ENCODE measurements around the gene TBC1D24.
"Not testable (repeated sequence)": the region's sequence is repeated elsewhere in the genome, so short reads cannot be mapped to it uniquely, and the experiment has no call there.

Gene TBC1D24

DNA sequence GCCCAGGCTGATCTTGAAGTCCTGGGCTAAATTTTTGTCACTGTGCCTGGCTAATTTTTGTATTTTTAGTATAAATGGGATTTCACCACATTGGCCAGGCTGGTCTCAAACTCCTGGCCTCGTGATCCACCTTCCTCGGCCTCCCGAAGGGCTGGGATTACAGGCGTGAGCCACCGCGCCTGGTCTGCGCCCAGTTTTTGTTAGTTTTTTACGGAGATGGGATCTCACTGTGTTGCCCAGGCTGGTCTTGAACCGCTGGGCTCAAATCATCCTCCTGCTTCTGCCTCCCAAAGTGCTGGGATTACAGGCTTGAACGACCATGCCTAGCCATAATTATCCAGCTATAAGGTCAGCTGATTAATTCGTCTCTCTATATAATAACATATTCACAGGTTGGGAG lies 59.0 kb downstream of the TBC1D24 start:
- DNase-seq: no peak

DNA sequence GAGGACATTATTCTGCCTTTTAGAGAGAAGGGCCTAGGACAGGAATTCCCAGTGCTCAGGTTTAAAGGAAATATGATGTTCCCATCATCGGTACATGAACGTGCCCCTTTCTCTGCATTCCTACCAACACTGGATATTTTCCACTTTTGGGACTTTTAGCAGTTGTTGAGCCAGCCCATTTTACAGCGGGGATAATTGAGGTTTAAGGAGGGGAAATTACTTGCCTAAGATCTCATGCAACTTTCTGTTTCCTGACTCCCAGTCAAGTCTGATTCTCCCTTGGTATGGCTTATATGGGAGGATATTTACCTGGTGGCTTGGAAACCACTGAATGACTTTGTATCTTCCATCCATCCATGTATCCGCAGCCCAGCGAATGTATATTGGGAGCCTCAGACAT lies 59.4 kb downstream of the TBC1D24 start:
- DNase-seq: not testable (repeated sequence)

DNA sequence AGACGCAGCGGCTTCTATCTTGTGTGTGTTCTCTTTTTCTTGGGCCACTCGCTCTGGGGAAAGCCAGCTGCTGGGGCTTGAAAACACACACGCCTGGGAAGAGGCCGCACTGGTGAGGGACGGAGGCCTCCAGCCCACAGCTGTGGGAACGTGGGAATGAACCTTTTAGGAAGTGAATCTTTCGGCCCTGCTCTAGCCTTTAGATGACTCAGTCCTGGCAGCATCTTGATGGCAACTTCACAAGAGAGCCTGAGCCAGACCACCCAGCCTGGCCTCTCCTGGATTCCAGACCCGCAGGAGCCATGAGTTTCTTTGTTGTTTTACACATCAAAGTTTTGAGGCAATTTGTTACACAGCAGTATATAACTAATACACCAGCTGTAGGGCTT lies 60.7 kb downstream of the TBC1D24 start:
- DNase-seq: no peak

DNA sequence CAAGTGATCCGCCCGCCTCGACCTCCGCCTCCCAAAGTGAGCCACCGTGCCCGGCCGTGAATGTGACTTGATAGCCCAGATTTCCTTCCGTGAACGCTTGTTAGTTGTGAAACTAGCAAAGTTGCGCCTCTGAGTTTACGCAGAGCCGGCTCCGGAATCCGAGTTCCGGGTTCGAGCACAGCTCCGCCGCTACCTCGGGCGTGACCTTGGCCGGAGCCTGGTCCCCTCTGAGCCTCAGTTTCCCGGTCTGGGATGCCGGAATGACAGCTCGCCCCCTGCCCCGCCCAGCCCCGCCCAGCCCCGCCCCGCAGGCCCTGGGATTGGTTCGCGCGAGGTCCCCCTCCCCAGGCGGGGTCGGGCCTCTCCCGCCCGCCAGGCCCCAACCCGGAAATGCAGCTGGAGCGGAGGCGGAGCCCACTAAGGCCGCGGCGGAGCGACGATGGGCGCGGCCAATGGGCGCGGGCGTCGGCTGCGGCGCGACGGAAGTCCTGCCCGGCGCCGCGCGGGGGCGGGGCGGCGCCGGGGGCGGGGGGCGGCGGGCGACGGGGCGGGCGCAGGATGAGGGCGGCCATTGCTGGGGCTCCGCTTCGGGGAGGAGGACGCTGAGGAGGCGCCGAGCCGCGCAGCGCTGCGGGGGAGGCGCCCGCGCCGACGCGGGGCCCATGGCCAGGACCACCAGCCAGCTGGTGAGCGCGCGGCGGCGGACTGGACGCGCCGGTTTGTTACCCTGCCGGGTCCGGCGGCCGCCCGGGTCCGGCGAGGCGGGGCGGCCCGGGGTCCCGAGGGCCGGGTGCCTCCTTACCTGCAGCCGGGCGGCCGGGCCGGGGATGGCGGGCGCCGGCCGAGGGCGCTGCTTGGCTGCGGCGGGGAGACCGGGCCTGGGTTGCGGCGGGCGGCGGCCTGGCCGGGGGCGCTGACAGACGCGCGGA lies 62.8 kb downstream of the TBC1D24 start, which contains the start of gene PDPK1:
TSS of gene PDPK1 (plus strand) at position 571 of the 929 bp plus-strand sequence. CDS start at position 663, 92 bp downstream.
- DNase-seq: peak; percentile 87 to 97 (median 91)

DNA sequence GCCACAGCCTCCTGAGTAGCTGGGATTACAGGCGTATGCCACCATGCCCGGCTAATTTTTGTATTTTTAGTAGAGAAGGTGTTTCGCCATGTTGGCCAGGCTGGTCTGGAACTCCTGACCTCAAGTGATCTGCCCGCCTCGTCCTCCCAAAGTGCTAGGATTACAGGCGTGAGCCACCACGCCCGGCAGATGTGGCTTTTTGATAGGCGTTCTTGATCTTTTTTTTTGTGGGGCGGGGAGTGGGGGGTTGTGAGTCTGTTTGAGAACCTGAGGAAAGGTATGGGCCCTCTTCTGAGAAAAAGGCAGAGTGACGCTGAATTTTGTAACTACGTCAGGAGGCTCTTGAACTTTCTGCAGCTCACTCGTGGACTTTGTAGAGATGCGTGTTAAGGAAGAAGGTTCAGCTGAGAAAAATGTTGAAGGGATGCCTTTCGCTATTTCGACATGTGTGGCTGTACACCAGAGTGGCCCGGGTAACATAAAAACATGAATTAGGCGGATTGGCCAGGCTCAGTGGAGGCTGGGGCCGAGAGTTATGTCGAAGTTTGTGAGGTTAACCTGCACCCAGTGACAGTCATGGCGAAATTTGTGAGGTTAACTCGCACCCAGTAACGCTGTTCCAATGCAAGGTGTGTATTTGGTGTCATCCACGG lies 64.4 kb downstream of the TBC1D24 start:
- not testable (repeated sequence) for DNase-seq

DNA sequence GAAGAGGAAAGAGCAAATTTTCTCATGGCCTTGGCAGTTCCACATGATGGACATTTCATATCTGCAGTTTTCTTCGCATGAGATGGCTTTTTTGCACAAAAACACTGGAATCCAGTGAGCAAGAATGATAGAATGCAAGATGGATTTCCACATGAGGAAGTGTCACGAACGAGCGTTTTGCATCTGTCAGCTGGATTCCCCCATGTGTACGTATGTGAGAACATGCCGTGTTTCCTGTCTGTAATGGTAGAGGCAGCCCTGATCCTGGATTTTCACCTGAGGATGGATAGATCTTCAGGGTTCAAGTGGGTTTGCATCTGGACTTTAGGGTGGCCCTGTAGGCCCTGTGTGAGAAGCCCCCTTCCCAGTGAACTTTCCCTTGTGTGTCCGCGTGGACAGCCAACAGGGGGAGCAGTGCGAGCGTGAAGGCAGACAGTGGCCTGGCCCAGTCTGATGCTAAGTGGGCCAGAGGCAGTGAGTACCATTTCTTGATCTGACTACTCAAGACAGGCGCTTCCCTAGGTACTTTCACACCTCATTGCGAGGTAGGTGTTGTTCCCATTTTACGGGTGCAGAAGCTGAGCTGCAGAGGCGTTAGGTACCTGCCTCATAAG lies 65.0 kb downstream of the TBC1D24 start:
- DNase-seq: peak in 1 of 5 donors; percentile 19

DNA sequence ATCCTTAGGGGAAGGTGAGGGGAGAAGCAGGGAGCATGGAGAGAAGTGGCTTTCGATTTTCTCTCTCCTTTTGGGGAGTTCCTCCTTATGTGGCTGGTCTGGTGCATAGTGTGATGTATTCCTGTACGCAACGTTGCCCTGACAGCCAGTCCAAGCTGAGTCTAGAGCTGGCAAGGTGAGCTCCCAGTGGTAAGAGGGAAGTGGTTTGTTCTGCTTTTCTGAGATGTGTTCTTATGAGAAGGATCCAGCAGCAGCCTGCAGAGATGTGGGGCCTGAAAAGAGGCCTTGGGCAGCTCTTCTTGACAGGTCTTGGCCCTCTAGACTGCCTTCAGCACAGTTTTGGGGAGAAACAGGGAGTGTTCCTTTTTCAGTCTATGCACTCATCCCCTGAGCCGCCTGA lies 66.0 kb downstream of the TBC1D24 start:
- DNase-seq: not testable (repeated sequence)

DNA sequence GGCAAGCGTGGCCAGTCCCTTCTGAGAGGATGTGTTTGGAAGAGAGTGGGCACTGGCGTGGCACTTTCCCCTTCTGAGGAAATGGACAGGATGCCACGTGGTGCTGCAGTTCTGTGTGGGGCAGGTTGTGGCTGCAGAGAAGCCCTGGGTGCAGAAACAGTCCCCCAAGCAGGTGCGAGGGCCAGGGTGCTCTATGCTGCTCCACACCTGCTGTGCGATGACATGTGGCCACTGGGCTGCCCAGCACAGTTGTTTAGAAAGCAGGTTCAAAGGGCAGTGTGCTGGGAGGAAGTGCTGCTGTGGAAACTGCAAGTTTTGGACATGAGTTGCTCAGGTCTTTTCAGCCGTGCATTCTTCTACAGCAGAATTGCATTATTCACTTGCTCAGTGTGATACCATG lies 66.5 kb downstream of the TBC1D24 start:
- DNase-seq: not testable (repeated sequence)

DNA sequence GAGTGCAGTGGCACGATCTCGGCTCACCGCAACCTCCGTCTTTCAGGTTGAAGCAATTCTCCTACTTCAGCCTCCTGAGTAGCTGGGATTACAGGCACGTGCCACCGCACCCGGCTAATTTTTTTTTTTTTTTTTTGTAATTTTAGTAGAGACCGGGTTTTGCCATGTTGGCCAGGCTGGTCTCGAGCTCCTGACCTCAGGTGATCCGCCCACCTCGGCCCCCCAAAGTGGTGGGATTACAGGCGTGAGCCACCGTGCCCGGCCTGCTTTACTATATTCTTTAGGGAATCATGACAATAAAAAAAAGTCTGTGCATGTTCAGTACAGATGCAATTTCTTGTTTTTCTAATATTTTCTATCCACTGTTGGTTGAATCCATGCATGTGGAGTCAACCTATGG lies 68.8 kb downstream of the TBC1D24 start:
- DNase-seq: not testable (repeated sequence)

DNA sequence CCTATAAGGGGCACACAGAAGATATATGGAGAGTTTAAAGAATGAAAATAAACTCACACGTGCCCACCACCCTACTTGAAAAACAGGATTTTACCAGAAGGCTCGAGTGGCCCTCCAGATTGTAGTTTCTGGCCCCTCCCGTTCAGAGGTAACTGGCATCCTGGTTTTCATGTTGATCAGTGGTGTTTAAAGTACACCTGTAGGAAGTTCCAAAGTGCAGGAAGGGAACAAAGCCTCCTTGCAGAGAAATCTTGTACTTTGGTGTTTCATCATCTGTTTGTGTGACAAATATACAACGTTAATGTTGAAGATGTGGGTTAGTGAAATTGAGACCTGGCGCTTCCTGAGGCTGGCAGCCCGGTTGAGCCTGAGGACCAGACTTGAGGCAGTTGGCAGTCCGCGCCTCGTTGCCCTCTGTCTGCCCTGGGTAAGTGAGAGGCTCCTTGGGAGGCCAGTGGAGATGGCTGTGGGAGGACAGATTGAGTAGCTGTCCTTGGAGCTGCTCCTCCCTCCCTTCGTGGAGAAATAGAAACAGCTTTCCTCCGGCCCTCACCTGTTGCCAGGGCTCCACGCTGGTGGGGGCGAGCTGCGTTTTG lies 75.5 kb downstream of the TBC1D24 start:
- DNase-seq: not testable (repeated sequence)

DNA sequence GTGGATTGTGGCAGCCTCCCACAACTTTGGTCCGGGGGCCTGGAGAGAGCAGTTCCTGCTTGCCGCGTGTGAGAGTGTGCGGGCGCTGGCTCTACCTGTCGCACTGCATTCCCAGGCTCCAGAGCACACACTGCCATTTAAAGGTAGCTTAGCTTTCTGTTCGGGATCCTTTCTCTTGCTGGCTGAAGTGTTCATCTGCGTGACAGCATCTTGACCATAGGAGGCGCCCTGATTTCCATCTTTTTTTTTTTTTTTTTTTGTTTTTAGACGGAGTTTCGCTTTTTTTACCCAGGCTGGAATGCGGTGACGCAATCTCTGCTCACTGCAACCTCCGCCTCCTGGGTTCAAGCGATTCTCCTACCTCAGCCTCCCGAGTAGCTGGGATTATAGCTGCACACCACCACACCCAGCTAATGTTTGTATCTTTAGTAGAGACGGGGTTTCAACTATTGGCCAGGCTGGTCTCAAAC lies 76.5 kb downstream of the TBC1D24 start:
- not testable (repeated sequence) for DNase-seq

DNA sequence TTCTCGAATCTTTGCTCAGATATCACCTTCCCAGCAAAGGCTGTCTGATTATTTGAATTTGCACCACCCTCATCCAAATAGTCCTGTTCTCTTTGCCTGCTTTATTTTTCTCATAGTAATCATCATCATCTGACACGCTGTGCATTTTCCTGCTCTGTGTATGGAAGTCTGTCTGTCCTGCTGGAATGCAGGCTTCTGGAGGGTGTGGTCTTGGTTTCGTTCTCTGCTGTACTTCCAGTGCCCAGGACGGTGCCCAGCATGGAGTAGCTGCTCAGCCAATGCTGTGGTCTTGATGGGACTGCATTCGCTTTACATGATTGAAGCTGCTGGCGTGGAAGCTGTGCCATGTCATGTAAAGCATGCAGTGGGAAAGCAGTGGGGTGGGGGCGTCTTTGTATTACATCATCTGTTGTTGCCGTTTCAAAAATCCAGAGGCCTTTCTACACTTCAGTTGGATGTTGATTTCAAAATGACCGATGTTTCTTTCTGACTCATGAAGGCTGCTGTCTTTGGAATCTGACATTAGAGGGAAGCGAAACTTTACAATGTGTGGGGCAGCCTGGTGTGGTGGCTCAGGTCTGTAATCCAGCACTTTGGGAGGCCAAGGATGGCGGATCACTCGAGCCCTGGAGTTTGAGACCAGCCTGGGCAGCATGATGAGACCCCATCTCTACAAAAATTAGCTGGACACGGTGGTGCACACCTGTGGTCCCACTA lies 79.9 kb downstream of the TBC1D24 start:
- not testable (repeated sequence) for DNase-seq
